GM12864 (cell line): ENCODE data around the gene MPP3.
A peak's percentile ranks its signal among the peaks of the same experiment; 100 is the strongest.

Experiments
- DNase-seq: peaks from one replicate; pipeline ENCODE4 v3.0.0-alpha.2; 2011; ENCODE audit warnings: low read depth
- H3K4me3 ChIP-seq: 2 replicates; pipeline ENCODE4 v1.5.1; 2011; ENCODE audit warnings: mild to moderate bottlenecking, low read depth, low read length, control low read depth
- TF ChIP-seq, protein P1 (sequence below): IDR thresholded peaks from 2 replicates; pipeline ENCODE4 v1.5.1; 2011; ENCODE audit warnings: low read depth, mild to moderate bottlenecking, moderate library complexity, low read length, control low read depth, inconsistent platforms; ENCODE audit errors: missing control alignments

MPP3 gene

DNA sequence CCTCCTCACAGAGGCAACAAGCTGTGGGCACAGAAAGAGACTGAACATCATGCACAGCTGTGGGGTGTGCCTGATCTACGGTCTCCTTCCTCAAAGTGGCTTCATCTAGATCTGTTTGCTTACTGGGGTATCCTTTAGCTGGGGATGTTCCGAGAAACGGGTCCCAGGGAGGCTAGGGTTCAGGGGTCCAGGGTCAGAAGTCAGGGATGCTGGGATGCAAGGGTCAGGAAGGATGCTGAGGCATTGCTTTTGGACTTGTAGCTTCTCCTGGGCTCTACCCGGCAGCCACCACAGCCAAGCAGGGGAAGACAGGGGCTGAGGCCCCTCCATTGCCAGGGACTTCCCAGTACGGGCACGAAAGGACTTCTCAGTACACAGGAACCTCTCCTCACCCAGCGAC is 20.6 kb upstream of the MPP3 start:
- no peak for DNase-seq
- TF ChIP-seq, protein P1, sequence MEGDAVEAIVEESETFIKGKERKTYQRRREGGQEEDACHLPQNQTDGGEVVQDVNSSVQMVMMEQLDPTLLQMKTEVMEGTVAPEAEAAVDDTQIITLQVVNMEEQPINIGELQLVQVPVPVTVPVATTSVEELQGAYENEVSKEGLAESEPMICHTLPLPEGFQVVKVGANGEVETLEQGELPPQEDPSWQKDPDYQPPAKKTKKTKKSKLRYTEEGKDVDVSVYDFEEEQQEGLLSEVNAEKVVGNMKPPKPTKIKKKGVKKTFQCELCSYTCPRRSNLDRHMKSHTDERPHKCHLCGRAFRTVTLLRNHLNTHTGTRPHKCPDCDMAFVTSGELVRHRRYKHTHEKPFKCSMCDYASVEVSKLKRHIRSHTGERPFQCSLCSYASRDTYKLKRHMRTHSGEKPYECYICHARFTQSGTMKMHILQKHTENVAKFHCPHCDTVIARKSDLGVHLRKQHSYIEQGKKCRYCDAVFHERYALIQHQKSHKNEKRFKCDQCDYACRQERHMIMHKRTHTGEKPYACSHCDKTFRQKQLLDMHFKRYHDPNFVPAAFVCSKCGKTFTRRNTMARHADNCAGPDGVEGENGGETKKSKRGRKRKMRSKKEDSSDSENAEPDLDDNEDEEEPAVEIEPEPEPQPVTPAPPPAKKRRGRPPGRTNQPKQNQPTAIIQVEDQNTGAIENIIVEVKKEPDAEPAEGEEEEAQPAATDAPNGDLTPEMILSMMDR = no peak
- H3K4me3 ChIP-seq = no peak overlapping the region

DNA sequence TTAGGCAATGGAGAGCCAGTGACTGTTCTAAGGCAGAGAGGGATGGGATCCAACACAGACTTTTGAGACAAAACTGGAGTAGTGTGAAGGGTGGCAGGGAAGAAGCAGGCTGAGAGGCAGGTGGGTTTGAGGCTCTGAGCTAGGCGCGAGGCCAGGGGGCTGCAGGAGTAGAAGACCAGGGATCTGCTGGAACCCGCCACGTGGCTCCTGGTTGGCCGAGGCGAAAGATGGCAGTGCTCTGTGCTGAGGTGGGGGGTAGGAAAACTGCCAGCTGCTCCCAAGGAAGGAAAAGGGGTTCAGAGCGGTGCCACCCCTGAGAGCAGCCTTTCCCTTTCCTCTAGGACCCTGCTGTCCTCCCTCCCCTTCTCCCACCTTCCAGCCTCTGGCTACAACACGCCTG is 19.6 kb upstream of the MPP3 start:
- DNase-seq = no peak
- H3K4me3 ChIP-seq = no peak overlapping the region
- TF ChIP-seq, protein P1 = no peak

DNA sequence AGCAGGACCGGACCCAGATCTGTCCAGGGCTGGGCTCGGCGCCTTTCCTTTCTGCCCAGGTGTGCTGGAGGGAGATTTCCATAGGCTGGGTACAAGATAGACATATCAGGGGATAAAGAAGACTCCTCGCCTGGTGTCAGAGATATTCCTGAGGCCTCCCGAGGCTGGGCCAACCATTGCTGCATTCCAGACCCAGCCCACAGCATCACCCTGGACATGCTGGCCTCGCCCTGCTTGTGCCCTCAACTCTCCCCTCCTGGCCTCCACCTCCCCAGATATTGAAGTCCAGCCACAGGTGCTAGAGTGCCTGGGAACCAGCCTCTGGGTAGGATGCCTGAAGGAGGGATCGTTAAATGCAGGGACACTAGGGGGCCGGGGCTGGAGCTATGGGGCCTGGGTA is 16.2 kb upstream of the MPP3 start:
- H3K4me3 ChIP-seq = no peak overlapping the region
- TF ChIP-seq, protein P1 = no peak
- no peak for DNase-seq

DNA sequence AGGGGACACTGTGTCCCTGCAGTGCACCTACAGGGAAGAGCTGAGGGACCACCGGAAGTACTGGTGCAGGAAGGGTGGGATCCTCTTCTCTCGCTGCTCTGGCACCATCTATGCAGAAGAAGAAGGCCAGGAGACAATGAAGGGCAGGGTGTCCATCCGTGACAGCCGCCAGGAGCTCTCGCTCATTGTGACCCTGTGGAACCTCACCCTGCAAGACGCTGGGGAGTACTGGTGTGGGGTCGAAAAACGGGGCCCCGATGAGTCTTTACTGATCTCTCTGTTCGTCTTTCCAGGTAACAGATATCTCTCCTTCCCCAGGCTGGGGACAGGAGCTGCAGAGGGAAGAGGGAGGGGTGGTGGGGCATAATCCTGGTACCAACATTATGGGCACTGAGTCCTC is 15.7 kb upstream of the MPP3 start:
- no peak for DNase-seq
- TF ChIP-seq, protein P1 = no peak
- H3K4me3 ChIP-seq = no peak overlapping the region

DNA sequence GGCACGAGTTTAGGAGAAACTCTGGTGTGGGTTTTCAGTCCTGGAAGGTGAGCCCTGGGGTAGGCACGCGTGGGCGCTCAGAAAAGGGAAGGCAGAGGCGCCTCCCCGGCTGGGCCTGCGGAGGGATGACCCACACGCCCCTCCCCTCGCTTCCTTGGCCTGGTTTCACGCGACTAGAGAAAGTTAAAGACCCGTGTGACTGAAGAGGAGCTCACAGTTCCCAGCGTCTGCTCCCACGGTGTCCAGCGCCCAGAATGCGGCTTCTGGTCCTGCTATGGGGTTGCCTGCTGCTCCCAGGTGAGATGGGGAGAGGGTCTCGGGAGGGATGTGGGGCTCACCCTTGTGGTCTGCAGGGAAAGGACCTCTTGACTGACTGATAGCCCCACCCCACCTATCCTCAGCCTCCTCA is 14.0 kb upstream of the MPP3 start, which contains the start of gene CD300LG:
TSS of gene CD300LG (plus strand) at position 214 of the 409 bp plus-strand sequence. CDS start at position 255, 41 bp downstream.
- no peak for DNase-seq
- no peak within 1 kb of the TSS for H3K4me3 ChIP-seq
- TF ChIP-seq, protein P1 = no peak

DNA sequence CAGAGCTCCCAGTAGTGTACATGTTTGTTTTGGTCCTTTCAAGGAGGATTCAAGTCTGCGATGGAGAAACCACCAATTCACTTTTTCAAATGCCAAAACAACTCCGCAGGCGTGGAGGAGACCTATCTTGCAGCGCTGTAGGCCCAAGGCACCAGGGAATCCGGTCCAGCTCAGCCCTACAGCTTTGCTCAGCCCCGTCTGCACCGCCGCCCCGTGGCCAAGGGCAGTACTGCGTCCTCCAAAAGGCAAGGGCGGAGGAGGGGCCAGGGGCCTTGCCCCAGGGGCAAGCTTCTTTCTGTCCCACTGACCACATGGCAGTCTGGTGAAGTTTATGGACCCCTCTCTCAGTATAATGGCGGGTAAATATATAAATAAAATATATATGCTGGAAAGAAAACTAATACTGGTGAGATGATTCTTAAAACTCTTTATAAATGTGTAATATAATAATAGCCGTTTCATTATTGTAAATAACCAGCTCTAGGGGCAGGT is 13.3 kb upstream of the MPP3 start:
- no peak overlapping the region for H3K4me3 ChIP-seq
- peak; percentile 5 for DNase-seq
- TF ChIP-seq, protein P1 = peak; percentile 99

DNA sequence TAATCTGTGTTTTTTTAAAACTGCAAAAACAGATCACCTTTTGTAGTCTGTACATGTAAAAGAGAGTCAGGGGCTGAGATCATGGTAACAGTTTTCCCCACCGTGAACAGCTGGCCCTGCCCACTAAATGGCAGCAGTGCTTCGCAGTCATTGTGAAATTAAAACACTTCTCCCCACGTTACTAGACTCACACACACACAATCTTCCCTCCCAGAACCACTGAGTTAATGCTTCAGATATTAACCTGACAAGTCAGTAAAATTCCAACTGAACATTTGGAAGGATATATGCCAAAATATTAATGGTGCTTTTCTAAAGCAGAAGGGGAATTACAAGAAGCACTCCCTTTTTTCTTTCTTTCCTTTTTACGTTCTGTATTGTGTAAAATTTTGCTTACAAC is 12.8 kb upstream of the MPP3 start:
- no peak for DNase-seq
- no peak overlapping the region for H3K4me3 ChIP-seq
- TF ChIP-seq, protein P1 = no peak
